Glutamatergic neuron (in vitro differentiated cells): ENCODE results near the gene ATP2A3. TPM values are rescaled to one million over a fixed set of nuclear protein-coding genes. Genes with fewer than 3 reads are reported as not detected.

Source experiments
- DNase-seq: peaks from one replicate; pipeline ENCODE4 v3.0.0; 2022
- H3K27ac Mint-ChIP-seq: one replicate; pipeline ENCODE4 v1.8.0; 2020; ENCODE audit warnings: mild to moderate bottlenecking, mixed read lengths, inconsistent platforms; ENCODE audit not compliant: unreplicated experiment
- H3K27me3 Mint-ChIP-seq: one replicate; pipeline ENCODE4 v1.8.0; 2020; ENCODE audit warnings: mild to moderate bottlenecking, moderate library complexity, mixed read lengths, inconsistent platforms; ENCODE audit not compliant: unreplicated experiment
- H3K36me3 Mint-ChIP-seq: one replicate; pipeline ENCODE4 v1.8.0; 2020; ENCODE audit warnings: mild to moderate bottlenecking, mixed read lengths, inconsistent platforms; ENCODE audit not compliant: unreplicated experiment
- H3K4me1 Mint-ChIP-seq: one replicate; pipeline ENCODE4 v1.8.0; 2020; ENCODE audit warnings: mild to moderate bottlenecking, low read depth, mixed read lengths, inconsistent platforms; ENCODE audit not compliant: unreplicated experiment
- H3K4me3 Mint-ChIP-seq: one replicate; pipeline ENCODE4 v1.8.0; 2020; ENCODE audit warnings: mild to moderate bottlenecking, mixed read lengths, inconsistent platforms; ENCODE audit not compliant: unreplicated experiment
- H3K9me3 Mint-ChIP-seq: one replicate; pipeline ENCODE4 v1.8.0; 2020; ENCODE audit warnings: mild to moderate bottlenecking, moderate library complexity, mixed read lengths, inconsistent platforms; ENCODE audit not compliant: unreplicated experiment
- CTCF ChIP-seq: fragments of 200-600 bp; sonication (generic); IDR thresholded peaks from one replicate; pipeline ENCODE4 v1.5.0; 2021; ENCODE audit not compliant: partially characterized antibody, unreplicated experiment
- total RNA-seq: library from RNA; stranded (reverse); fragmentation: NEBNext Ultra II Directional; extraction: Animal tissue kit (Norgen Biotek cat#: 25700); gene quantifications from one replicate; pipeline ENCODE4 v1.2.1, GENCODE V29; 2021; ENCODE audit not compliant: unreplicated experiment

The ATP2A3 gene
- total RNA-seq, 1 donor from 2014 or later, result 97.8 TPM

- peaks cover 8% of the 10 kb centered on the region for H3K27me3 Mint-ChIP-seq
- H3K36me3 Mint-ChIP-seq, result no peaks in the 10 kb centered on the region
- H3K4me3 Mint-ChIP-seq, result no peak overlapping the region
- no peak overlapping the region for H3K27ac Mint-ChIP-seq
- peaks cover 16% of the 10 kb centered on the region for H3K4me1 Mint-ChIP-seq
- TF ChIP-seq CTCF, result no peak
- no peak for DNase-seq
- H3K9me3 Mint-ChIP-seq, result peaks cover 4% of the 10 kb centered on the region
Measured at GRCh38 chr17:3962965-3963236, 1.3 kb downstream of the ATP2A3 start.

GRCh38 chr17:3962217-3962964, 1.8 kb downstream of the ATP2A3 start:
- DNase-seq, result no peak
- Mint-ChIP-seq H3K9me3 (peaks cover 4% of the 10 kb centered on the region), H3K36me3 (no peaks in the 10 kb centered on the region), H3K4me3 (peak overlapping the region; percentile 42), H3K4me1 (peaks cover 16% of the 10 kb centered on the region), H3K27ac (no peak overlapping the region), H3K27me3 (peaks cover 8% of the 10 kb centered on the region)
- TF ChIP-seq CTCF, result no peak

- Mint-ChIP-seq H3K4me1 (peaks cover 18% of the 10 kb centered on the region), H3K9me3 (peaks cover 3% of the 10 kb centered on the region), H3K36me3 (no peaks in the 10 kb centered on the region), H3K27me3 (peaks cover 8% of the 10 kb centered on the region), H3K4me3 (no peak overlapping the region), H3K27ac (no peak overlapping the region)
- peak; percentile 46 for DNase-seq
- TF ChIP-seq CTCF, result no peak
Measured at GRCh38 chr17:3961564-3962047, 2.6 kb downstream of the ATP2A3 start.

- Mint-ChIP-seq H3K36me3 (no peaks in the 10 kb centered on the region), H3K4me3 (peak overlapping the region; percentile 11), H3K27me3 (peaks cover 8% of the 10 kb centered on the region), H3K27ac (no peak overlapping the region), H3K4me1 (peaks cover 24% of the 10 kb centered on the region), H3K9me3 (peaks cover 1% of the 10 kb centered on the region)
- TF ChIP-seq CTCF, result no peak
- no peak for DNase-seq
Measured at GRCh38 chr17:3960764-3961163, 3.5 kb downstream of the ATP2A3 start.

GRCh38 chr17:3959921-3960601, 4.2 kb downstream of the ATP2A3 start:
- no peak overlapping the region for H3K27ac Mint-ChIP-seq
- TF ChIP-seq CTCF, result no peak
- H3K9me3 Mint-ChIP-seq, result peaks cover 1% of the 10 kb centered on the region
- no peak overlapping the region for H3K4me3 Mint-ChIP-seq
- H3K4me1 Mint-ChIP-seq, result peaks cover 21% of the 10 kb centered on the region
- H3K27me3 Mint-ChIP-seq, result peaks cover 8% of the 10 kb centered on the region
- no peaks in the 10 kb centered on the region for H3K36me3 Mint-ChIP-seq
- no peak for DNase-seq
